HepG2 (cell line): ENCODE data around the gene PIM3. TPM values are rescaled to one million over a fixed set of nuclear protein-coding genes. Genes with fewer than 3 reads are reported as not detected.

Experiments
- BRD4 ChIP-seq: sonication (generic); formaldehyde crosslinking; IDR thresholded peaks from 2 replicates; pipeline ENCODE4 v1.4.0; 2020; ENCODE audit warnings: missing genetic modification reagents
- ETV6 ChIP-seq: sonication (generic); formaldehyde crosslinking; conservative IDR thresholded peaks from 2 replicates; pipeline ENCODE4 v1.4.0; 2020; ENCODE audit warnings: missing genetic modification reagents
- RAD21 ChIP-seq: fragments of 450-650 bp; formaldehyde crosslinking; IDR thresholded peaks from 2 replicates; pipeline ENCODE4 v1.5.0; 2020; ENCODE audit warnings: mild to moderate bottlenecking
- ZMYM2 ChIP-seq: sonication (generic); formaldehyde crosslinking; IDR thresholded peaks from 2 replicates; pipeline ENCODE4 v1.8.0; 2022; ENCODE audit warnings: mild to moderate bottlenecking, missing genetic modification reagents
- ZNF431 ChIP-seq: sonication (generic); formaldehyde crosslinking; IDR thresholded peaks from 2 replicates; pipeline ENCODE4 v1.9.0; 2022; ENCODE audit warnings: missing genetic modification reagents, low read depth, mild to moderate bottlenecking, borderline replicate concordance
- ZNF746 ChIP-seq: sonication (generic); formaldehyde crosslinking; IDR thresholded peaks from 2 replicates; pipeline ENCODE4 v1.8.0; 2022; ENCODE audit warnings: mild to moderate bottlenecking, missing genetic modification reagents
- ZNF777 ChIP-seq: sonication (generic); formaldehyde crosslinking; IDR thresholded peaks from 2 replicates; pipeline ENCODE4 v1.4.0; 2020; ENCODE audit warnings: missing genetic modification reagents
- polyA plus RNA-seq, 8 experiments: library from polyadenylated mRNA; depleted of rRNA in 3 of 8; stranded (reverse) in 7 of 8; unstranded in 1 of 8; fragments of >200 nt; fragmentation: Illumina TruSeq in 4 of 8; extraction: Trizol in 4 of 8; gene quantifications; 2 replicates each; pipeline versions ENCODE4 v1.2.1 to v1.2.3, GENCODE V29; 2011 to 2016; ENCODE audit warnings: low read depth in 4 of 8, missing spikeins in 1 of 8, mixed read lengths in 1 of 8; ENCODE audit not compliant: insufficient read depth in 1 of 8
- total RNA-seq, 5 experiments: library from RNA; depleted of rRNA; stranded (reverse); fragments of >200 nt; fragmentation: Illumina TruSeq; extraction: Trizol; gene quantifications; 2 replicates each; pipeline ENCODE4 v1.2.3, GENCODE V29; 2016; ENCODE audit warnings: low read depth in 1 of 5
- TF ChIP-seq, protein P1 (sequence below): sonication (generic); formaldehyde crosslinking; IDR thresholded peaks from 2 replicates; pipeline ENCODE4 v1.4.0; 2020; ENCODE audit warnings: mild to moderate bottlenecking, missing genetic modification reagents
- TF ChIP-seq, protein P2 (sequence below): sonication (generic); formaldehyde crosslinking; IDR thresholded peaks from 2 replicates; pipeline ENCODE4 v1.8.0; 2022; ENCODE audit warnings: mild to moderate bottlenecking, missing genetic modification reagents; ENCODE audit not compliant: insufficient replicate concordance
- TF ChIP-seq, protein P3 (sequence below): IDR thresholded peaks from 2 replicates; pipeline ENCODE4 v1.6.1; 2016
- TF ChIP-seq, protein P4 (sequence below): sonication (generic); formaldehyde crosslinking; IDR thresholded peaks from 2 replicates; pipeline ENCODE4 v1.4.0; 2020; ENCODE audit warnings: missing genetic modification reagents

The PIM3 gene
- total and polyA plus RNA-seq, 2 of the 13 experiments (the other 11 are each of a cell fraction or from before 2014, with no cell fraction given): 21.6 to 31.2 TPM

DNA sequence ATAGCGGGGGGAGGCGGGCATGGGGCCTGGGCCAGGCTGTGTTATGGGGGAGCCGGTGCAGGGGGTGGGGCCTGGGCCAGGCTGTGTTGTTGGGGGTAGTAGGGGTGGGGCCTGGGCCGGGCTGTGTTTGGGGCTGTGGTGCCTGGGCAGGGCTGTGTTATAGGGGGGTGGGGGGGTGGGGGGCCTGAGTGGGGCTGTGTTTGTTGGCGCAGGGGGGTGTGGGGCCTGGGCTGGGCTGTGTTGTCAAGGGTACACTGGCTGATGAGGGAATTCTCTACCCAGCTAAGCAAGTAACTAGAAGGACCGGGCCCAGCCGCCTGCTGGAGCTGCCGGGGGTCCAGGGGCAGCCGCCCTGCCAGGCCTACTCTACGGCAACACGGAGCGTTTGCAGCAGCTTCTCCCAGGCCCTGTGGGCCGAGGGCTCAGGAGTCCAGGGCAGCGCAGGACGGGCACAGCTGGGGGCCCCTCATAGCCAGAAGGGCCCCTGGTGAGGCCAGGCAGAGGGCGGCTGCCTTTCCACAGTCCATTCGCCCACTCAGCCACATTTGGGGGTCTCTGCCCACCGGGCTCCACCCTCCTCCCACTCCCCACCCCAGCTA is 10.1 kb upstream of the PIM3 start (continued):
- TF ChIP-seq, protein P1, sequence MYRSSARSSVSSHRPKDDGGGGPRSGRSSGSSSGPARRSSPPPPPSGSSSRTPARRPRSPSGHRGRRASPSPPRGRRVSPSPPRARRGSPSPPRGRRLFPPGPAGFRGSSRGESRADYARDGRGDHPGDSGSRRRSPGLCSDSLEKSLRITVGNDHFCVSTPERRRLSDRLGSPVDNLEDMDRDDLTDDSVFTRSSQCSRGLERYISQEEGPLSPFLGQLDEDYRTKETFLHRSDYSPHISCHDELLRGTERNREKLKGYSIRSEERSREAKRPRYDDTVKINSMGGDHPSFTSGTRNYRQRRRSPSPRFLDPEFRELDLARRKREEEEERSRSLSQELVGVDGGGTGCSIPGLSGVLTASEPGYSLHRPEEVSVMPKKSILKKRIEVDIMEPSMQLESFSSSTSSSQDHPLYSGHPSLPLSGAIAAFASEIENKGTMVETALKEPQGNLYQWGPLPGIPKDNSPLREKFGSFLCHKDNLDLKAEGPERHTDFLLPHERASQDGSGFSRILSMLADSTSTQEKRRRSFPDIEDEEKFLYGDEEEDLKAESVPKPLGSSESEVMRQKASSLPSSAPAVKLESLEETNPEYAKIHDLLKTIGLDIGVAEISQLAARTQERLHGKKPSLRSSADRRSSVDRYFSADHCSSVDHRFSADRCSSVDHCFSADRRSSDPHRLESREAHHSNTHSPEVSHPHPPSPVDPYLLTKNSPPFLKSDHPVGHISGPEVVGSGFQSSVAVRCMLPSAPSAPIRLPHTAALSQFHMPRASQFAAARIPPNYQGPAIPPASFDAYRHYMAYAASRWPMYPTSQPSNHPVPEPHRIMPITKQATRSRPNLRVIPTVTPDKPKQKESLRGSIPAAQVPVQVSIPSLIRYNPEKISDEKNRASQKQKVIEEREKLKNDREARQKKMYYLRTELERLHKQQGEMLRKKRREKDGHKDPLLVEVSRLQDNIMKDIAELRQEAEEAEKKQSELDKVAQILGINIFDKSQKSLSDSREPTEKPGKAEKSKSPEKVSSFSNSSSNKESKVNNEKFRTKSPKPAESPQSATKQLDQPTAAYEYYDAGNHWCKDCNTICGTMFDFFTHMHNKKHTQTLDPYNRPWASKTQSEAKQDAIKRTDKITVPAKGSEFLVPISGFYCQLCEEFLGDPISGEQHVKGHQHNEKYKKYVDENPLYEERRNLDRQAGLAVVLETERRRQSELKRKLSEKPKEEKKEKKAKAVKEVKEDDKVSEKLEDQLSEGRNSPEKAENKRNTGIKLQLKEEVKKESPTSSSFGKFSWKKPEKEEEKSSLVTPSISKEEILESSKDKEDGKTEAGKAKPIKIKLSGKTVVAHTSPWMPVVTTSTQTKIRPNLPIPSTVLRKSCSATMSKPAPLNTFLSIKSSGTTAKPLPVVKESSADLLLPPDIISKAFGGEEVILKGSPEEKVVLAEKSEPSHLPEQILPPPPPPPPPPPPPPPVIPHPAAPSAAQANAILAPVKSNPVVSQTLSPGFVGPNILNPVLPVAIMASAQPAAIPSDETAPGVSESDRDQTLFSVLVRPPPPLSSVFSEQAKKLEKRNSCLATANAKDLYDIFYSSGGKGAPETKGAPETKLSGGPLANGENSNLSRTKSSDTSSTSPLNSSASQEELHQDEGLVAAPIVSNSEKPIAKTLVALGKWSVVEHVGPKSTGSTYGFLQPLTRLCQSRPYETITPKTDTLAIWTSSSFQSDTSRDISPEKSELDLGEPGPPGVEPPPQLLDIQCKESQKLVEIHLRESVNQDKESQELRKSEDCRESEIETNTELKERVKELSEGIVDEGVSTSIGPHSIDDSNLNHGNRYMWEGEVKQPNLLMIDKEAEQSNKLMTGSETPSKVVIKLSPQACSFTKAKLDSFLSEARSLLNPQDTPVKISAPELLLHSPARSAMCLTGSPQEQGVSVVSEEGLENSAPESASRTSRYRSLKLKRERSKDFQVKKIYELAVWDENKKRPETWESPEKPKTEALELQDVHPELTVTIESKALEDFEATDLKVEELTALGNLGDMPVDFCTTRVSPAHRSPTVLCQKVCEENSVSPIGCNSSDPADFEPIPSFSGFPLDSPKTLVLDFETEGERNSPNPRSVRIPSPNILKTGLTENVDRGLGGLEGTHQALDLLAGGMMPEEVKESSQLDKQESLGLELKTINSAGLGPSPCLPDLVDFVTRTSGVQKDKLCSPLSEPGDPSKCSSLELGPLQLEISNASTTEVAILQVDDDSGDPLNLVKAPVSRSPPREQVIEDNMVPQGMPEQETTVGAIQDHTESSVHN (CRISPR knock-in tag): no peak
- TF ChIP-seq ETV6 (CRISPR knock-in tag) (no peak), ZNF746 (CRISPR knock-in tag) (no peak), ZNF777 (no peak), ZMYM2 (CRISPR knock-in tag) (no peak), RAD21 (CRISPR knock-in tag) (peak; percentile 25; the same call in 1 of the 2 replicates), ZNF431 (CRISPR knock-in tag) (no peak), BRD4 (CRISPR knock-in tag) (peak; percentile 58; the same call in 1 of the 2 replicates)
- TF ChIP-seq, protein P2, sequence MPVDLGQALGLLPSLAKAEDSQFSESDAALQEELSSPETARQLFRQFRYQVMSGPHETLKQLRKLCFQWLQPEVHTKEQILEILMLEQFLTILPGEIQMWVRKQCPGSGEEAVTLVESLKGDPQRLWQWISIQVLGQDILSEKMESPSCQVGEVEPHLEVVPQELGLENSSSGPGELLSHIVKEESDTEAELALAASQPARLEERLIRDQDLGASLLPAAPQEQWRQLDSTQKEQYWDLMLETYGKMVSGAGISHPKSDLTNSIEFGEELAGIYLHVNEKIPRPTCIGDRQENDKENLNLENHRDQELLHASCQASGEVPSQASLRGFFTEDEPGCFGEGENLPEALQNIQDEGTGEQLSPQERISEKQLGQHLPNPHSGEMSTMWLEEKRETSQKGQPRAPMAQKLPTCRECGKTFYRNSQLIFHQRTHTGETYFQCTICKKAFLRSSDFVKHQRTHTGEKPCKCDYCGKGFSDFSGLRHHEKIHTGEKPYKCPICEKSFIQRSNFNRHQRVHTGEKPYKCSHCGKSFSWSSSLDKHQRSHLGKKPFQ (CRISPR knock-in tag): no peak
- TF ChIP-seq, protein P3, sequence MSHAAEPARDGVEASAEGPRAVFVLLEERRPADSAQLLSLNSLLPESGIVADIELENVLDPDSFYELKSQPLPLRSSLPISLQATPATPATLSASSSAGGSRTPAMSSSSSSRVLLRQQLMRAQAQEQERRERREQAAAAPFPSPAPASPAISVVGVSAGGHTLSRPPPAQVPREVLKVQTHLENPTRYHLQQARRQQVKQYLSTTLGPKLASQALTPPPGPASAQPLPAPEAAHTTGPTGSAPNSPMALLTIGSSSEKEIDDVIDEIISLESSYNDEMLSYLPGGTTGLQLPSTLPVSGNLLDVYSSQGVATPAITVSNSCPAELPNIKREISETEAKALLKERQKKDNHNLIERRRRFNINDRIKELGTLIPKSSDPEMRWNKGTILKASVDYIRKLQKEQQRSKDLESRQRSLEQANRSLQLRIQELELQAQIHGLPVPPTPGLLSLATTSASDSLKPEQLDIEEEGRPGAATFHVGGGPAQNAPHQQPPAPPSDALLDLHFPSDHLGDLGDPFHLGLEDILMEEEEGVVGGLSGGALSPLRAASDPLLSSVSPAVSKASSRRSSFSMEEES (CRISPR knock-in tag): 0 out of 2 replicates have a peak, but pooled peaks have one; percentile 10
- TF ChIP-seq, protein P4, sequence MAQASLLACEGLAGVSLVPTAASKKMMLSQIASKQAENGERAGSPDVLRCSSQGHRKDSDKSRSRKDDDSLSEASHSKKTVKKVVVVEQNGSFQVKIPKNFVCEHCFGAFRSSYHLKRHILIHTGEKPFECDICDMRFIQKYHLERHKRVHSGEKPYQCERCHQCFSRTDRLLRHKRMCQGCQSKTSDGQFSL (CRISPR knock-in tag): no peak
